HCT116 (cell line): ENCODE data around the gene TBX4. TPM values are rescaled to one million over a fixed set of nuclear protein-coding genes. Genes with fewer than 3 reads are reported as not detected.

Experiments used
- ATAC-seq: fragments of 200-7000 bp; cut with Tn5 transposase; 2 replicates; pipeline ENCODE4 v1.9.1; 2020; ENCODE audit warnings: mild to moderate bottlenecking, moderate library complexity
- BruUV-seq: library from RNA; stranded (reverse); fragments of 400-500 nt; replicated peaks from 2 replicates; lab custom pipeline; 2021; lab: Mats Ljungman, UMichigan
- CTCF ChIA-PET: fragments of 300-600 bp; sonication (Branson Sonifier 250); formaldehyde crosslinking; loops from one replicate; lab custom pipeline; 2021; ENCODE audit warnings: antibody characterized with exemption; lab: Charles Lee
- POLR2A ChIA-PET: fragments of 300-600, 350-600 bp; sonication (Branson Sonifier 250); formaldehyde crosslinking; loops from one replicate; lab custom pipeline; 2021; ENCODE audit warnings: antibody characterized with exemption; lab: Charles Lee
- RAD21 ChIA-PET, 2 experiments: fragments of 300-600 bp; sonication (Branson Sonifier 250); formaldehyde crosslinking; loops; one replicate each; lab custom pipeline; 2023; ENCODE audit warnings: low total read pairs in 2 of 2; ENCODE audit not compliant: uncharacterized antibody in 2 of 2, unreplicated experiment in 2 of 2, low non-redundant PET in 1 of 2; lab: Charles Lee
- DNase-seq: peaks from one replicate; pipeline ENCODE4 v3.0.0-alpha.2; 2010; ENCODE audit warnings: low read depth, low spot score
- H2AFZ ChIP-seq: fragments of 200-600 bp; shearing (Covaris generic), sonication (generic); 2 replicates; pipeline ENCODE4 v1.6.1; 2017; ENCODE audit warnings: low read depth, mixed run types, mixed read lengths, antibody characterized with exemption, low read length; ENCODE audit not compliant: poor library complexity, severe bottlenecking
- H3K27ac ChIP-seq: 2 replicates; pipeline ENCODE4 v1.5.1; 2012; ENCODE audit warnings: low read depth, low read length
- H3K27me3 ChIP-seq: fragments of 200-600 bp; sonication (generic); 2 replicates; pipeline ENCODE4 v1.6.1; 2016; ENCODE audit warnings: mixed run types, low read length, mixed read lengths; ENCODE audit not compliant: insufficient read depth
- H3K36me3 ChIP-seq, 2 experiments: fragments of 200-500 bp in 1 of 2; fragments of 200-600 bp in 1 of 2; sonication (Bioruptor generic) in 1 of 2; sonication (generic) in 1 of 2; 2 replicates each; pipeline versions ENCODE4 v1.5.1 to v1.6.1; 2014 to 2016; ENCODE audit warnings: low read length in 2 of 2, inconsistent platforms in 1 of 2, mixed read lengths in 1 of 2, mixed run types in 1 of 2; ENCODE audit not compliant: insufficient read depth in 2 of 2, control insufficient read depth in 1 of 2
- H3K4me1 ChIP-seq, 2 experiments: fragments of 200-600 bp in 1 of 2; sonication (generic) in 1 of 2; 2 replicates each; pipeline versions ENCODE4 v1.5.1 to v1.6.1; 2012 to 2017; ENCODE audit warnings: low read length in 2 of 2, inconsistent platforms in 1 of 2, mild to moderate bottlenecking in 1 of 2, mixed read lengths in 1 of 2, mixed run types in 1 of 2, moderate library complexity in 1 of 2; ENCODE audit not compliant: insufficient read depth in 2 of 2, control insufficient read depth in 1 of 2
- H3K4me2 ChIP-seq: fragments of 200-600 bp; sonication (generic); 2 replicates; pipeline ENCODE4 v1.6.1; 2017; ENCODE audit warnings: mixed run types, low read length, mixed read lengths
- H3K4me3 ChIP-seq, 2 experiments: fragments of 200-600 bp in 1 of 2; sonication (generic) in 1 of 2; replicated peaks in 1 of 2; 2 replicates each; pipeline ENCODE4 v1.5.1; 2011 to 2016; ENCODE audit warnings: low read length in 2 of 2, control low read depth in 1 of 2, low read depth in 1 of 2, mild to moderate bottlenecking in 1 of 2, mixed read lengths in 1 of 2, mixed run types in 1 of 2
- H3K79me2 ChIP-seq: fragments of 200-600 bp; sonication (generic); 2 replicates; pipeline ENCODE4 v1.6.1; 2017; ENCODE audit warnings: mild to moderate bottlenecking, mixed run types, low read length, moderate library complexity, mixed read lengths; ENCODE audit not compliant: insufficient read depth
- H3K9ac ChIP-seq: fragments of 200-600 bp; sonication (generic); 2 replicates; pipeline ENCODE4 v1.6.1; 2016; ENCODE audit warnings: low read length, mixed read lengths
- H3K9me2 ChIP-seq: fragments of 200-600 bp; sonication (generic), shearing (Covaris generic); 2 replicates; pipeline ENCODE4 v1.6.1; 2017; ENCODE audit warnings: mixed run types, mild to moderate bottlenecking, moderate library complexity; ENCODE audit not compliant: insufficient read depth
- H3K9me3 ChIP-seq, 2 experiments: fragments of 200-500 bp in 1 of 2; fragments of 200-600 bp in 1 of 2; sonication (Bioruptor generic) in 1 of 2; sonication (generic) in 1 of 2; 2 replicates each; pipeline ENCODE4 v1.6.1; 2014 to 2017; ENCODE audit warnings: low read length in 2 of 2, mixed read lengths in 2 of 2, inconsistent platforms in 1 of 2, low read depth in 1 of 2, mild to moderate bottlenecking in 1 of 2, mixed run types in 1 of 2, moderate library complexity in 1 of 2; ENCODE audit not compliant: control insufficient read depth in 1 of 2, insufficient read depth in 1 of 2
- H4K20me1 ChIP-seq: fragments of 200-600 bp; sonication (generic), shearing (Covaris generic); 2 replicates; pipeline ENCODE4 v1.6.1; 2017; ENCODE audit warnings: mixed run types, mild to moderate bottlenecking, moderate library complexity; ENCODE audit not compliant: insufficient read depth
- ATF3 ChIP-seq: IDR thresholded peaks from 2 replicates; pipeline ENCODE4 v1.6.1; 2012
- CBX3 ChIP-seq: IDR thresholded peaks from 2 replicates; pipeline ENCODE4 v1.6.1; 2012; ENCODE audit warnings: low read depth
- CEBPB ChIP-seq: IDR thresholded peaks from 2 replicates; pipeline ENCODE4 v1.6.1; 2012; ENCODE audit warnings: low read depth
- CTCF ChIP-seq, 3 experiments: fragments of 200-600 bp in 1 of 3; sonication (generic) in 1 of 3; IDR thresholded peaks in 2 of 3; conservative IDR thresholded peaks in 1 of 3; 2 replicates each; pipeline ENCODE4 v1.5.1; 2012 to 2017; ENCODE audit warnings: low read depth in 2 of 3, low read length in 2 of 3, antibody characterized with exemption in 1 of 3, borderline replicate concordance in 1 of 3, control low read depth in 1 of 3, mild to moderate bottlenecking in 1 of 3, mixed read lengths in 1 of 3, mixed run types in 1 of 3, moderate library complexity in 1 of 3; ENCODE audit not compliant: insufficient read depth in 1 of 3
- EGR1 ChIP-seq: IDR thresholded peaks from 2 replicates; pipeline ENCODE4 v1.6.1; 2012; ENCODE audit warnings: low read depth
- ELF1 ChIP-seq: IDR thresholded peaks from 2 replicates; pipeline ENCODE4 v1.6.1; 2012; ENCODE audit warnings: low read depth, borderline replicate concordance
- EZH2phosphoT487 ChIP-seq: fragments of 200-600 bp; IDR thresholded peaks from 2 replicates; pipeline ENCODE4 v1.6.1; 2018; ENCODE audit warnings: antibody characterized with exemption, borderline replicate concordance
- JUND ChIP-seq: IDR thresholded peaks from 2 replicates; pipeline ENCODE4 v1.6.1; 2012
- POLR2AphosphoS5 ChIP-seq: IDR thresholded peaks from 2 replicates; pipeline ENCODE4 v1.6.1; 2011; ENCODE audit warnings: mild to moderate bottlenecking, low read depth, low read length, moderate library complexity
- REST ChIP-seq: IDR thresholded peaks from 2 replicates; pipeline ENCODE4 v1.6.1; 2012; ENCODE audit warnings: low read depth
- SIN3A ChIP-seq: IDR thresholded peaks from 2 replicates; pipeline ENCODE4 v1.6.1; 2012; ENCODE audit warnings: low read depth
- SP1 ChIP-seq: IDR thresholded peaks from 2 replicates; pipeline ENCODE4 v1.6.1; 2012; ENCODE audit warnings: low read depth
- SRF ChIP-seq: IDR thresholded peaks from 2 replicates; pipeline ENCODE4 v1.6.1; 2012; ENCODE audit warnings: low read depth
- TCF7L2 ChIP-seq: IDR thresholded peaks from 2 replicates; pipeline ENCODE4 v1.7.0; 2011; ENCODE audit warnings: borderline replicate concordance, inconsistent platforms; ENCODE audit not compliant: insufficient read depth, insufficient read length; ENCODE audit errors: extremely low read depth
- YY1 ChIP-seq: IDR thresholded peaks from 2 replicates; pipeline ENCODE4 v1.6.1; 2011; ENCODE audit warnings: low read length, low read depth, moderate library complexity, mild to moderate bottlenecking; ENCODE audit not compliant: insufficient replicate concordance; ENCODE audit errors: extremely low read depth
- intact Hi-C: fragments of 100-400 bp; cut with micrococcal nuclease; formaldehyde crosslinking; loops from 2 replicates; pipeline ENCODE4 v1.10.0; 2022
- total RNA-seq: library from RNA; stranded (reverse); gene quantifications from one replicate; pipeline ENCODE4 v1.2.1, GENCODE V29; 2021; ENCODE audit not compliant: unreplicated experiment

Gene TBX4
- total RNA-seq, 1 experiment from 2014 or later, result 0.27 TPM

GRCh38 chr17:61514491-61514890, 62.3 kb downstream of the TBX4 start:
- Histone ChIP-seq H3K9me3 (no peaks in the 10 kb centered on the region), H3K36me3 (no peaks in the 10 kb centered on the region), H4K20me1 (no peaks in the 10 kb centered on the region), H3K4me2 (no peak overlapping the region), H3K4me1 (peaks cover 0 to 12% of the 10 kb centered on the region in 2 experiments; a peak in 2 of 4 replicates), H3K79me2 (no peaks in the 10 kb centered on the region), H3K4me3 (no peak overlapping the region), H3K9me2 (no peaks in the 10 kb centered on the region), H3K27ac (no peak overlapping the region), H3K9ac (no peak overlapping the region), H3K27me3 (no peaks in the 10 kb centered on the region), H2AFZ (no peak overlapping the region)
- ChIA-PET RAD21 (no interaction called here), CTCF (no interaction called here), POLR2A (interaction anchor here (1.0 to 1.2 kb wide), 3 partner anchors 9 to 15 kb away, joined by 4 to 5 read pairs (median 4); no protein-coding TSS in a partner anchor)
- ATAC-seq, result no peak
- intact Hi-C loops, result no loop called here
- no peak for DNase-seq
- TF ChIP-seq POLR2AphosphoS5, result no peak
- no peak for TF ChIP-seq CBX3
- BruUV-seq, result no TSS peak

GRCh38 chr17:61517265-61517664, 65.0 kb downstream of the TBX4 start:
- ChIA-PET CTCF (no interaction called here), POLR2A (no interaction called here), RAD21 (no interaction called here)
- no peaks in the 10 kb centered on the region for H3K9me2 ChIP-seq
- no peaks in the 10 kb centered on the region; a peak in 1 of 4 replicates for H3K4me1 ChIP-seq
- H3K4me2 ChIP-seq, result no peak overlapping the region
- no peaks in the 10 kb centered on the region for H3K27me3 ChIP-seq
- no peaks in the 10 kb centered on the region for H3K9me3 ChIP-seq
- no peak for DNase-seq
- no peaks in the 10 kb centered on the region for H3K79me2 ChIP-seq
- no peak for TF ChIP-seq EZH2phosphoT487
- TF ChIP-seq ATF3, result no peak
- no peak for TF ChIP-seq SIN3A
- no peak for TF ChIP-seq SP1
- TF ChIP-seq YY1, result no peak
- TF ChIP-seq CEBPB, result no peak
- no peak for TF ChIP-seq ELF1
- TF ChIP-seq CTCF (IDR thresholded peaks at IDR 0.05 in 2 of 3, conservative IDR thresholded peaks at IDR 0.05 in 1 of 3; ENCODE audit: borderline replicate concordance in 1 of 3, insufficient read depth in 1 of 3, low read depth in 2 of 3, low read length in 2 of 3), result no peak
- no peak for TF ChIP-seq JUND
- TF ChIP-seq SRF, result no peak
- no peak for TF ChIP-seq EGR1
- no peak for TF ChIP-seq REST
- TF ChIP-seq POLR2AphosphoS5, result no peak
- TF ChIP-seq TCF7L2, result no peak
- H4K20me1 ChIP-seq, result no peaks in the 10 kb centered on the region
- intact Hi-C loops, result no loop called here
- H3K9ac ChIP-seq, result no peak overlapping the region
- H2AFZ ChIP-seq, result no peak overlapping the region
- no peaks in the 10 kb centered on the region for H3K36me3 ChIP-seq
- no peak for ATAC-seq
- no TSS peak for BruUV-seq
- H3K27ac ChIP-seq, result no peak overlapping the region
- H3K4me3 ChIP-seq, result no peak overlapping the region
